Mesothelial cell of epicardium (in vitro differentiated cells): ENCODE measurements around the gene NLRP5. TPM values are rescaled to one million over a fixed set of nuclear protein-coding genes. Genes with fewer than 3 reads are reported as not detected.
"Not testable (repeated sequence)": the region's sequence is repeated elsewhere in the genome, so short reads cannot be mapped to it uniquely, and the experiment has no call there.

Experiments
- DNase-seq, 2 experiments: peaks; one replicate each; pipeline ENCODE4 v3.0.0; 2021; ENCODE audit warnings: low spot score in 2 of 2; ENCODE audit not compliant: unreplicated experiment in 2 of 2
- H3K27ac Mint-ChIP-seq: 2 replicates; pipeline ENCODE4 v1.8.0; 2021; ENCODE audit warnings: mixed read lengths
- H3K27me3 Mint-ChIP-seq: 2 replicates; pipeline ENCODE4 v1.8.0; 2021; ENCODE audit warnings: low read depth, mixed read lengths
- H3K36me3 Mint-ChIP-seq: 2 replicates; pipeline ENCODE4 v1.8.0; 2021; ENCODE audit warnings: mixed read lengths
- H3K4me1 Mint-ChIP-seq: 2 replicates; pipeline ENCODE4 v1.8.0; 2021; ENCODE audit warnings: mixed read lengths
- H3K4me3 Mint-ChIP-seq: 2 replicates; pipeline ENCODE4 v1.8.0; 2021; ENCODE audit warnings: mild to moderate bottlenecking, moderate library complexity, mixed read lengths
- H3K9me3 Mint-ChIP-seq: 2 replicates; pipeline ENCODE4 v1.8.0; 2021; ENCODE audit warnings: mixed read lengths
- CTCF ChIP-seq: fragments of 200-600 bp; sonication (generic); IDR thresholded peaks from one replicate; pipeline ENCODE4 v1.5.0; 2021; ENCODE audit warnings: antibody characterized with exemption; ENCODE audit not compliant: unreplicated experiment
- total RNA-seq: library from RNA; stranded (reverse); gene quantifications from 3 replicates; pipeline ENCODE4 v1.2.1, GENCODE V29; 2021

NLRP5 gene
- total RNA-seq, 1 donor from 2014 or later = not detected

DNA sequence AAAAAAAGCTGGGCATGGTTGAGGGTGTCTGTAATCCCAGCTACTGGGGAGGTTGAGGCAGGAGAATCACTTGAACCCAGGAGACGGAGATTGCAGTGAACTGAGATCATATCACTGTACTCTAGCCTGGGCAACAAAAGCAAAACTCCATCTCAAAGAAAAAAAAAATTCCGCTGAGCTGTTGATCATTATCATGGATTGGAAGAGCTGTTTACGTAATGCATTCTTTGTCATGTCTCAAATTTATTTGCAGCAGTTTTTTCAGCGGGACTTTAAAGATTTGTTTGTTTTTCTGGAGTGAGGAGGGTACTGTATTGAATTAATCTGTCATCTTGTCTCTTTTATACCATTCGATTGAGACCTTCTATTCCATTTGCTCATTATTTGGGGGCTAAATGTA lies 4.3 kb downstream of the NLRP5 start:
- DNase-seq = no peak
- H3K27me3 Mint-ChIP-seq = no peaks in the 10 kb centered on the region
- no peaks in the 10 kb centered on the region for H3K4me1 Mint-ChIP-seq
- H3K36me3 Mint-ChIP-seq = peaks cover 3% of the 10 kb centered on the region
- H3K4me3 Mint-ChIP-seq = no peak overlapping the region
- H3K9me3 Mint-ChIP-seq = peaks cover 66% of the 10 kb centered on the region
- no peak overlapping the region for H3K27ac Mint-ChIP-seq
- no peak for TF ChIP-seq CTCF

DNA sequence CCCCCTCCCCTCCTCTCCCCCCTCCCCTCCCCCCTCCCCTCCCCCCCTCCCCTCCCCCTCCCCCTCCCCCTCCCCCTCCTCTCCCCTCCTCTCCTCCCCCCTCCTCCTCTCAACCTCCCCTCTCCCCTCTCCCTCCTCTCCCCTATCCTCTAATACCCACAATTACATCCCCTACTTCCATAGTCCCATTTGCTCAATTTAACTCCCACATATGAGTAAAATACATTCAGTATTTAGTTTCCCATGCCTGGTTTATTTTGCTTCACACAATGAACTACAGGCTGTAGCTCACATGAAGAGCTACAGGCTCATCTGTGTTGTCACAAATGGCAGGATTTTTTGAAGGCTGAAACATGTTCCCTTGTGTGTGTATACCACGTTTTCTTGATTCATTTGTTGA lies 6.9 kb downstream of the NLRP5 start:
- Mint-ChIP-seq H3K27ac (no peak overlapping the region), H3K36me3 (peaks cover 4% of the 10 kb centered on the region), H3K27me3 (no peaks in the 10 kb centered on the region), H3K4me1 (no peaks in the 10 kb centered on the region), H3K9me3 (peaks cover 61% of the 10 kb centered on the region), H3K4me3 (no peak overlapping the region)
- TF ChIP-seq CTCF = no peak
- no peak for DNase-seq

GRCh38 chr19:56014765-56015164 lies 28.2 kb downstream of the NLRP5 start:
- TF ChIP-seq CTCF = no peak
- Mint-ChIP-seq H3K4me3 (no peak overlapping the region), H3K9me3 (peaks cover 59% of the 10 kb centered on the region), H3K36me3 (peaks cover 3% of the 10 kb centered on the region), H3K4me1 (no peaks in the 10 kb centered on the region), H3K27me3 (no peaks in the 10 kb centered on the region), H3K27ac (no peak overlapping the region)
- DNase-seq = no peak

- H3K4me3 Mint-ChIP-seq = no peak overlapping the region
- peaks cover 3% of the 10 kb centered on the region for H3K36me3 Mint-ChIP-seq
- no peaks in the 10 kb centered on the region for H3K4me1 Mint-ChIP-seq
- peaks cover 58% of the 10 kb centered on the region for H3K9me3 Mint-ChIP-seq
- H3K27ac Mint-ChIP-seq = no peak overlapping the region
- TF ChIP-seq CTCF = no peak
- H3K27me3 Mint-ChIP-seq = no peaks in the 10 kb centered on the region
- DNase-seq = no peak
Observed at GRCh38 chr19:56015756-56016155, 29.2 kb downstream of the NLRP5 start.

DNA sequence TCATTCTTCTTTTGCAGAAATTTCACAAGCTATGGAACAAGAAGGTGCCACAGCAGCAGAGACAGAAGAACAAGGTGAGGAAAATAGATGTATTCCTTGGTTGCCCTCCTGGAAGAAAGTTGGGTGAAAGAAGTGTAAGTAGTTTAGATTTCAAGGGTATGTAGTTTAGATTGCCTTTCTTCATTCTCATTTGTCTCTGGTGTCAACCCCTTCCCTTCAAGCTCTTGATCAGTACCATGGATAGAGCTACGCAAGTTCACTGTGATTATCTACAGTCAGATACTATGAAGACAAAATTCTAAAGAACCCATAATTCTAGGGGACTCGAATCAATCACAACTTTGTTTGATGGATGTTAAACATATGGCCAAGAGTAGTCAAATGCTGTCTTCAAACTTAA lies 32.8 kb downstream of the NLRP5 start:
- not testable (repeated sequence) for DNase-seq, H3K27ac Mint-ChIP-seq, H3K27me3 Mint-ChIP-seq, H3K4me3 Mint-ChIP-seq, H3K36me3 Mint-ChIP-seq, H3K4me1 Mint-ChIP-seq
- H3K9me3 Mint-ChIP-seq = peaks cover 64% of the 10 kb centered on the region

DNA sequence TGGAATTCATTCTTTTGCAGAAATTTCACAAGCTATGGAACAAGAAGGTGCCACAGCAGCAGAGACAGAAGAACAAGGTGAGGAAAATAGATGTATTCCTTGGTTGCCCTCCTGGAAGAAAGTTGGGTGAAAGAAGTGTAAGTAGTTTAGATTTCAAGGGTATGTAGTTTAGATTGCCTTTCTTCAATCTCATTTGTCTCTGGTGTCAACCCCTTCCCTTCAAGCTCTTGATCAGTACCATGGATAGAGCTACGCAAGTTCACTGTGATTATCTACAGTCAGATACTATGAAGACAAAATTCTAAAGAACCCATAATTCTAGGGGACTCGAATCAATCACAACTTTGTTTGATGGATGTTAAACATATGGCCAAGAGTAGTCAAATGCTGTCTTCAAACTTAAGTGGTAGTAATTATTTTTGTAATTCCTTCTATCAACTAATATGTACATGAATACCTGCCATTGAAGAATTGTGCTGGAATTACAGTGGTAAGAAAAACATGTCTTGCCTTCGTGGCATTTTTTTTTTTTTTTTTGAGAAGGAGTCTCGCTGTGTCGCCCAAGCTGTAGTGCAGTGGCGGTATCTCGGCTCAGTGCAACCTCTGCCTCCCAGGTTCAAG lies 33.9 kb downstream of the NLRP5 start:
- not testable (repeated sequence) for H3K27me3 Mint-ChIP-seq, H3K36me3 Mint-ChIP-seq, DNase-seq, H3K4me3 Mint-ChIP-seq, H3K4me1 Mint-ChIP-seq, H3K27ac Mint-ChIP-seq
- H3K9me3 Mint-ChIP-seq = peaks cover 58% of the 10 kb centered on the region

- TF ChIP-seq CTCF = no peak
- Mint-ChIP-seq H3K4me1 (no peaks in the 10 kb centered on the region), H3K27me3 (no peaks in the 10 kb centered on the region), H3K36me3 (no peaks in the 10 kb centered on the region), H3K9me3 (peaks cover 38% of the 10 kb centered on the region), H3K27ac (no peak overlapping the region), H3K4me3 (no peak overlapping the region)
- no peak for DNase-seq
Observed at GRCh38 chr19:56026769-56027168, 40.2 kb downstream of the NLRP5 start.
